ENCODE results near the gene EZR.
A peak's percentile ranks its signal among the peaks of the same experiment; 100 is the strongest.

The EZR gene

DNA sequence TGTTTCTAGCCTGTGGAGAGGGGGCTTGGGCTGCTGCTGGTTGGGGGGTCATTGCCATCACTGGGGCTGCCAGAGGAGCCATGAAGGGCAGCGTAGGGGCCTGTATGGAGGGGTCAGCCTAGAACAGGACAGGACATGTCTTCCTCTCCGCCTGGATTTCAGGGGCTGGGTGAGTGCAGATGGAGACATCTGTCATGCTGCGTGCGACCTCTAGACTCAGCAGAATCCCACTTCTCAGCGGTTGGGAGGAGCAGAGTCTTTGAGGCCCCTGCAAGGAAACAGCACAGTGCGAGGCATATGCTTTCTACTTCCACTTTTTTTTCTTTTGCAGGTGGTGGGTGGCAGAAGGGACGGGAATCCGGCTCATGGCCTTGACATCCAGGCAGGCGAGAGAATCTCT is 67.9 kb downstream of the EZR start:
- H3K18ac ChIP-seq (ENCODE audit: low read length): no peak overlapping the region
- no peak for DNase-seq
- peak overlapping the region; percentile 88 for H2AK5ac ChIP-seq (ENCODE audit: low read length)
- H3K14ac ChIP-seq (ENCODE audit: low read length): peak overlapping the region; percentile 27
- H3K9ac ChIP-seq (ENCODE audit: low read length): no peak overlapping the region
- no peak overlapping the region for H2AFZ ChIP-seq (ENCODE audit: insufficient read depth, low read length, poor library complexity)
- H2BK120ac ChIP-seq (ENCODE audit: insufficient read depth, low read length, poor library complexity): peak overlapping the region; percentile 77
- no peak overlapping the region for H4K12ac ChIP-seq (ENCODE audit: low read depth, low read length)
- peaks cover 2% of the 10 kb centered on the region for H3K79me2 ChIP-seq (ENCODE audit: control insufficient read depth, insufficient read depth, low read length, poor library complexity)
- H3K4me3 ChIP-seq (ENCODE audit: low read depth, low read length): no peak overlapping the region
- no CpG with 5 or more reads among the region's 9 CpGs for WGBS (ENCODE audit: extremely low coverage, insufficient coverage, insufficient read length)
- no peak overlapping the region for H3K23ac ChIP-seq (ENCODE audit: low read length)
- no peak overlapping the region for H3K4ac ChIP-seq (ENCODE audit: low read depth, low read length)
- H3K79me1 ChIP-seq (ENCODE audit: low read length): peaks cover 8% of the 10 kb centered on the region
- peaks cover 11 to 14% of the 10 kb centered on the region in 2 experiments for H3K4me1 ChIP-seq (ENCODE audit: control insufficient read depth in 1 of 2, insufficient read depth in 2 of 2, low read length in 2 of 2)
- H4K8ac ChIP-seq (ENCODE audit: low read depth, low read length): no peak overlapping the region
- H3K4me2 ChIP-seq (ENCODE audit: low read length): no peak overlapping the region
- H3K27me3 ChIP-seq (ENCODE audit: insufficient read depth, low read length): no peaks in the 10 kb centered on the region
- H4K91ac ChIP-seq (ENCODE audit: low read depth, low read length): peak overlapping the region; percentile 60
- peak overlapping the region; percentile 63 for H2BK12ac ChIP-seq (ENCODE audit: low read length)
- no peaks in the 10 kb centered on the region for H3K36me3 ChIP-seq (ENCODE audit: control insufficient read depth in 1 of 2, insufficient read depth in 2 of 2, low read length in 2 of 2)
- H2BK5ac ChIP-seq (ENCODE audit: low read depth, low read length, poor library complexity): peak overlapping the region; percentile 4
- no peaks in the 10 kb centered on the region for H3K9me3 ChIP-seq (ENCODE audit: insufficient read depth, low read depth, low read length)
- H3K27ac ChIP-seq (ENCODE audit: low read depth, low read length): no peak overlapping the region

DNA sequence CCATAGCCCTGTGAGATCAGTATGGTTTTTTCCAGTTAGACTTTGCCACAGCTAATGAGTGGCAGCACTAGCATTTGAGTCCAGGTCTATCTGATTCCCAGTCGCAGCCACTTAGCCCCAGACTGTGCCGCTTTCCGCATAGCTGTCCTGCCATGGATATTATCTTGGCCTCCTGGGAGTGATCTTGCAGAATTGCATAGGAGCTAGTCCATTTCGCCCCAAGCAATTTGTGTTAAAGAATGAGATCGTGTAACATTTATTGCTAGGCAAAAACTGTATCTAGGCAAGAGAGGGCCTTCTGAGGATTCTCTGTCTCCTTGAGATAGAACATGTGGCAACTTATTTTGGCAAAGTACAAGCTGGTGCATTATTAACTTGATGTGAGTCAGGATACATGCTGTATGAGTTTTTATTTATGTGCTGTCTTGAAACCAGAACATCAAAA is 74.2 kb downstream of the EZR start:
- Histone ChIP-seq H2BK120ac (ENCODE audit: insufficient read depth, low read length, poor library complexity) (no peak overlapping the region), H3K18ac (ENCODE audit: low read length) (no peak overlapping the region), H4K12ac (ENCODE audit: low read depth, low read length) (no peak overlapping the region), H3K14ac (ENCODE audit: low read length) (no peak overlapping the region), H4K8ac (ENCODE audit: low read depth, low read length) (no peak overlapping the region), H3K79me1 (ENCODE audit: low read length) (peaks cover 12% of the 10 kb centered on the region), H3K4me3 (ENCODE audit: low read depth, low read length) (no peak overlapping the region), H3K4ac (ENCODE audit: low read depth, low read length) (no peak overlapping the region), H2BK12ac (ENCODE audit: low read length) (no peak overlapping the region), H3K9ac (ENCODE audit: low read length) (no peak overlapping the region), H3K4me1 (ENCODE audit: control insufficient read depth in 1 of 2, insufficient read depth in 2 of 2, low read length in 2 of 2) (peaks cover 9 to 10% of the 10 kb centered on the region in 2 experiments), H3K4me2 (ENCODE audit: low read length) (no peak overlapping the region), H3K27ac (ENCODE audit: low read depth, low read length) (peak overlapping the region; percentile 16), H3K79me2 (ENCODE audit: control insufficient read depth, insufficient read depth, low read length, poor library complexity) (no peaks in the 10 kb centered on the region), H4K91ac (ENCODE audit: low read depth, low read length) (no peak overlapping the region), H3K23ac (ENCODE audit: low read length) (no peak overlapping the region), H2AK5ac (ENCODE audit: low read length) (no peak overlapping the region), H2BK5ac (ENCODE audit: low read depth, low read length, poor library complexity) (no peak overlapping the region), H2AFZ (ENCODE audit: insufficient read depth, low read length, poor library complexity) (no peak overlapping the region), H3K36me3 (ENCODE audit: control insufficient read depth in 1 of 2, insufficient read depth in 2 of 2, low read length in 2 of 2) (no peaks in the 10 kb centered on the region), H3K9me3 (ENCODE audit: insufficient read depth, low read depth, low read length) (no peaks in the 10 kb centered on the region), H3K27me3 (ENCODE audit: insufficient read depth, low read length) (no peaks in the 10 kb centered on the region)
- WGBS (ENCODE audit: extremely low coverage, insufficient coverage, insufficient read length): no CpG with 5 or more reads among the region's 5 CpGs
- peak; percentile 93 to 99 for DNase-seq

DNA sequence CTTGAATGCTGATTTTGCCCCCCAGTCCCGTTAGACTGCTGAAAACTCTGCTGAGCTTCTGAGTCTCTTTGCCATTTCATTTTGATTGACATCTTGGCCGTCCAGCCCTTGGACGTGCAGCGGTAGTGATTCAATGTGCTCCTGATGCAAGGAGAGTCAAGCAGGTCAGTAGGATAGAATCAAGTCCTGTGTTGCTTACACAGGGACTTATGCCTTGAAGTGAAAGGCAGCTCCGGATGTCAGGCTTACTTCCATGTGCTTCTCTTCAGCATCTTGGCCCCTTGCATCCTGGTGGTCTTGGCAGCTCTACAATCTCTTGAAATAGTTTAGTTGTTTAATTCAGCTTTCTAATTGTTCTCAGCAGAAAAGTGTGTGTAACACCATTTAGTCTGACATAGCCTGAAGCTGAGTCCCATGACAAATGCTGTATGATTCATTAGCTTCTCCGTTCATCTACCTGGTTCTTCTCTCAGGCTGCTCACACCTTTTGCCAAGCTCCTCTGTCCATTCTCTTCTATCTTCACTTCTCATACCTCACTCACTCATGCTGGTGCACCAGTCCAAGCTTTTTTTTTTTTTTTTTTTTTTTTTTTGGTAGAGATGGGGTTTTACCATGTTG is 76.0 kb downstream of the EZR start:
- Histone ChIP-seq H3K79me2 (ENCODE audit: control insufficient read depth, insufficient read depth, low read length, poor library complexity) (no peaks in the 10 kb centered on the region), H3K27ac (ENCODE audit: low read depth, low read length) (peak overlapping the region; percentile 8), H3K18ac (ENCODE audit: low read length) (no peak overlapping the region), H2AFZ (ENCODE audit: insufficient read depth, low read length, poor library complexity) (no peak overlapping the region), H4K8ac (ENCODE audit: low read depth, low read length) (peak overlapping the region; percentile 12), H3K4me3 (ENCODE audit: low read depth, low read length) (no peak overlapping the region), H3K4me1 (ENCODE audit: control insufficient read depth in 1 of 2, insufficient read depth in 2 of 2, low read length in 2 of 2) (peaks cover 9 to 10% of the 10 kb centered on the region in 2 experiments), H4K12ac (ENCODE audit: low read depth, low read length) (no peak overlapping the region), H3K27me3 (ENCODE audit: insufficient read depth, low read length) (no peaks in the 10 kb centered on the region), H4K91ac (ENCODE audit: low read depth, low read length) (peak overlapping the region; percentile 15), H2AK5ac (ENCODE audit: low read length) (no peak overlapping the region), H2BK12ac (ENCODE audit: low read length) (peak overlapping the region; percentile 13), H2BK120ac (ENCODE audit: insufficient read depth, low read length, poor library complexity) (no peak overlapping the region), H3K23ac (ENCODE audit: low read length) (no peak overlapping the region), H3K4me2 (ENCODE audit: low read length) (no peak overlapping the region), H3K79me1 (ENCODE audit: low read length) (peaks cover 12% of the 10 kb centered on the region), H3K14ac (ENCODE audit: low read length) (no peak overlapping the region), H3K9me3 (ENCODE audit: insufficient read depth, low read depth, low read length) (peaks cover 2% of the 10 kb centered on the region), H3K4ac (ENCODE audit: low read depth, low read length) (no peak overlapping the region), H3K36me3 (ENCODE audit: control insufficient read depth in 1 of 2, insufficient read depth in 2 of 2, low read length in 2 of 2) (no peaks in the 10 kb centered on the region), H2BK5ac (ENCODE audit: low read depth, low read length, poor library complexity) (no peak overlapping the region), H3K9ac (ENCODE audit: low read length) (no peak overlapping the region)
- no CpG with 5 or more reads among the region's 6 CpGs for WGBS (ENCODE audit: extremely low coverage, insufficient coverage, insufficient read length)
- DNase-seq: peak in 1 of 2 donors; percentile 47

DNA sequence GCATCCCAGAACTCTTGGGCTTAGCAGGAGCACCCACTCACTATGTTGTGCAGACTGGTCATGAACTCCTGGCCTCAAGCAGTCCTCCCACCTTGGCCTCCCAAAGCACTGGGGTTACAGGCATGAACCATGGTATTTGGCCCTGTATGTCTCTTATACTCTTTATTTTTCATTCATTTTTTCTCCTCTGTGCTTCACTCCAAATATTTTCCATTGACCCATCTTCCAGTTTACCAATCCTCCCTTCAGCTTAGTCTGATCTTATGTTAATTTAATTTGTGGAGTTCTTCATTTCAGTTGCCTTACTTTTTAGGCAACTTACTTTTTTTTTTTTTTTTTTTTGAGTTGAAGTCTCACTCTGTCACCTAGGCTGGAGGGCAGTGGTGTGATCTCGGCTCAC is 79.5 kb downstream of the EZR start:
- Histone ChIP-seq H2AFZ (ENCODE audit: insufficient read depth, low read length, poor library complexity) (no peak overlapping the region), H2BK12ac (ENCODE audit: low read length) (no peak overlapping the region), H3K27ac (ENCODE audit: low read depth, low read length) (no peak overlapping the region), H3K23ac (ENCODE audit: low read length) (no peak overlapping the region), H4K8ac (ENCODE audit: low read depth, low read length) (no peak overlapping the region), H4K91ac (ENCODE audit: low read depth, low read length) (no peak overlapping the region), H2AK5ac (ENCODE audit: low read length) (no peak overlapping the region), H3K18ac (ENCODE audit: low read length) (no peak overlapping the region), H4K12ac (ENCODE audit: low read depth, low read length) (no peak overlapping the region), H2BK5ac (ENCODE audit: low read depth, low read length, poor library complexity) (no peak overlapping the region), H3K4me1 (ENCODE audit: control insufficient read depth in 1 of 2, insufficient read depth in 2 of 2, low read length in 2 of 2) (peaks cover 9 to 10% of the 10 kb centered on the region in 2 experiments), H3K4me2 (ENCODE audit: low read length) (no peak overlapping the region), H3K9ac (ENCODE audit: low read length) (no peak overlapping the region), H3K27me3 (ENCODE audit: insufficient read depth, low read length) (no peaks in the 10 kb centered on the region), H3K9me3 (ENCODE audit: insufficient read depth, low read depth, low read length) (peaks cover 2% of the 10 kb centered on the region), H3K14ac (ENCODE audit: low read length) (no peak overlapping the region), H3K4me3 (ENCODE audit: low read depth, low read length) (no peak overlapping the region), H3K4ac (ENCODE audit: low read depth, low read length) (no peak overlapping the region), H3K79me2 (ENCODE audit: control insufficient read depth, insufficient read depth, low read length, poor library complexity) (no peaks in the 10 kb centered on the region), H3K79me1 (ENCODE audit: low read length) (peaks cover 12% of the 10 kb centered on the region), H3K36me3 (ENCODE audit: control insufficient read depth in 1 of 2, insufficient read depth in 2 of 2, low read length in 2 of 2) (no peaks in the 10 kb centered on the region), H2BK120ac (ENCODE audit: insufficient read depth, low read length, poor library complexity) (no peak overlapping the region)
- no peak for DNase-seq
- no CpG with 5 or more reads among the region's 1 CpG for WGBS (ENCODE audit: extremely low coverage, insufficient coverage, insufficient read length)

Data from trophoblast cell (in vitro differentiated cells and primary cell).